Eye (tissue), 1 donor: Measurements from ENCODE around the gene DSC3.

Experiments used
- DNase-seq: peaks from one replicate; pipeline ENCODE4 v3.0.0-alpha.2; 2015

The DSC3 gene

DNA sequence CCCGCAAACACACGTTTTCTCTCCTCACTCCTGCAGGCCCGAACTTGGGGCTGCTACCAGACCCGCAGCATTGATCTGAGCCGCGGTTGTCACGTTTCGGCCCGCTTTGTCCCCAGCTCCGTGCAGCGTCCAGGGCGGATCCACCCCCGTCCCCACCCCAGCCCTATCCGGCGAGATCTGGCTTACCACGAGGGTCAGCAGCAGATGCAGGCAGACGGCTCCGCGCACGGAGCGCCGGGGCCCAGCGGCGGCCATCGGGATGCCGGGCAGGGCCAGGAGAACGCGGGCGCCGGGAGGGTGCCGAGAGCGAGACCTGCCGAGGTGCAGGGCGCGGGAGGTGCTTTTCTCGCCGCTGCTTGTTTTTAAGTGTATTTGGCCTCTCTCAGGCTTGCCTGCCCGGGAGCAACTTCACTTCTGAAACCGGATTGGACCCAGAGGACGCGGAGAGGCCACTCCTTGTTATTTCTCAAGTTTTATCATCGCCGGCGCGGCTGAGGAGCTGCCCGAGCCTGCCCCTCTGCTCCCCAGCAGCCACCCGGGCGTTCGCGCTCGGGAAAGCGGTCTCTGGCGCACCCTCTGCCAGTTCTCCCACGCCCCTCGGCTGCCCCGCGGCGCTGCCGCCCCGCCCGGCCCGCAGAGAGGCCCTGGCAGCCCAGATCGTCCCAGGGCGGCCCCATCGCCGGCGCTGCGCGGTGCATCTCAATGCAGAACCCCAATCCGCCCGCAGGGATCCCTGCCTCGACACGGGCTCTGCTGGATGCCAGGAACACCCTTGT is at the start of gene DSC3:
Gene DSC3, minus strand, starts transcription at position 337 of the 776 bp plus-strand sequence. Its CDS starts 82 bp downstream, at position 255.
- DNase-seq = peak; percentile 85

DNA sequence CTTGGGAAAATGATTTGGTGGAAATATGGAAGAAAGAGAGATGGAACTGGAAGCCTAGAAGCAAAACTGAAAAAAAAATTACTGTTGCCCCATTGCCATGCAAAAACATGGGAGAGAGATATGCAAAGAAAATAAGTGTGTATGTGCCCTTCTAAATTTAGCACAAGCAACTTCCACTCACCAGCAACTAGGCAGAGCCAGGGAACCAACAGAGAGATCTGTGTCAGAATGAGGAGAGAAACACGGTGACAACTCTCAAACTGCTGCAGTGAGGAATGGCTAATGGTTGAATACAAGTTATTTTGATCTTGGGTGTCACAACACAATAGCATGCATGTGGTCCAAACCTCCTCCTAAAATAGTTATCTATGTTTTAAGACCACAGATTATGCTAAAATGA is 48.8 kb upstream of the DSC3 start:
- DNase-seq = no peak

DNA sequence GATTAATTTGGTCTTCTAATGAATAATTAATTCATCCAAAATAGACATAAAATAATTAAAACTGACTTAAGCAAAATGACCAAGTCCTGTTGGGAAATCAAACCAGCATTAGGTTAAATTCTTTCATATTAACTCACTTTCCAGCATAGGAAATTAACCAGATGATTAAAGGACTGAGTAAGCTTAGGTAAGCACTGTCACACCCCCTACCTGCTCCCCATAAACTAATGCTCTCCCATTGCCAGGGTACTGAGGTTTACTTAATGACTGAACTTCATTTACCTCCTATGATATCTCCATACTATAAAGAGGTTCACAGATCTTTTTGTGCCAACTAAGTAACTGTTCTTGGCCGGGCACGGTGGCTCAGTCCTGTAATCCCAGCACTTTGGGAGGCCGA is 46.0 kb upstream of the DSC3 start:
- no peak for DNase-seq

DNA sequence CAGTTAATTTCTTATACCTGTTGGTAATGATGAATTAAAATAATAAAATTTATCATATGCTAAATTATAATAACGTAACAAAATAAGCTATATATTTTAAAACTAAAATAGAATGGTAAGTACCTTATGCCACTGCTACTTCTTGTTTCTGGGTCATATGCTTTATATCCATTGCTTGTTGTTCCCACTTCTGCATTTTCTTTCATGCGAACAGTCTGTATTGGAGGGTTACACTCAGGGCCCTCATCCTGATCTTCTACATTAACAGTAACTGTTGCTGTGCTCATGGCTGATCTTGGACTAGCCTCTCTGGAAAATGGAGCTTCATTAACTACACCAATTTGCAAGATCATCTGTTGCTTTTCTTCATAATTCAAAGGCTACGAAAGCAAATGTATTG is 37.4 kb upstream of the DSC3 start:
- no peak for DNase-seq

DNA sequence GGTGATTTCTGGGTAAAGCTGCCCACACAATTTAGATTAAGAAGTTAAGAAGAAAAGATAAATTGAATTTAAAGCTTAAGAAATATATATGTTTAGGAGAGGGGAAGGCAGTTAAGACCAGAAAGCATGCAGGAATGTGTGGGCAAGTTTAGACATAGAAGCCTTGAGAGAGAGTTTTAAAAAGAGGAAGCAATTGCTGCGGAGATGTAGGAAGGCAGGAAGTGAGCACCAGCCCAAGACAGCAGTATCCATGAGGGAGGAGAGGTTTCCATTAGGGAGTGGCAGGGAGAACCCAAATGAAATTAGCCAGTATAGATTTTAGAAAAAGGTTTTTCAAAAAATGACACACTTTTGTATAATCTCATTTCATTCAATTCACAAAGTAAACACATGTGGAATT is 35.3 kb upstream of the DSC3 start:
- no peak for DNase-seq

DNA sequence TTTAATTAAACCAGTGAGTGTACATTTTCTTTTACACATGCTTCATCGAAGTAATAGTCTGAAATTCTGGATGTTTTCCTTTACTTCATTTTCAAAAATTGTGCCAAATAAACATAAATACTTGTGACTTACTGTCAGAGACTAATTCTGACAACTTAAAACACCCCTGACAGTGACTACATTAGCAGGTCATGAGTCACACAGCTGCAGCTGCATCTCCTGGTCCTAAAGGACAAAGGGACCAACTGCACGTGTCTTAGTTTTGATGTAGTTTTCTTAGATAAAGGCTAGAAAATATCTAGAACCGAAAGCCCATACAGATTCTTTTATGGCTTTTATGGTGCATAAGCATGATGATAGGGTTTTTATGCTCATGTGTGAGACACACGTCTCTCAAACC is 29.6 kb upstream of the DSC3 start:
- no peak for DNase-seq

DNA sequence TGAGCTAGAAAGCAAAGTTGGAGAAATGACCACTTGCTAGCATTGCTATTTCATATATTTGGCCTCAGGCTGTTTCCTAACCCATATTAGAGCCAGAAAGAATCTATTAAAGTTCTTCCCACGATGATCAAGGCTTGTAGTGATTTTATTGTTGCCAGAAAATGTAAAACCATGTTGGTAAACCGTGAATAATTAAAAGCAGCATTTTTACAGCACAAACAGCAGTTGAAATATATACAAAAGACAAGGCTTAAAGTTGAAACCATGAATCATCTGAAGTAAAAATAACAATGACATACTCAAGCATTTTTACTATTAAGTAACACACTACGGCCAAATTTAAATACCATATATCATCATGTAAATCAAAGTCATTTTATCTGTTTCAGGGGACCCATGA is 27.7 kb upstream of the DSC3 start:
- DNase-seq = no peak

DNA sequence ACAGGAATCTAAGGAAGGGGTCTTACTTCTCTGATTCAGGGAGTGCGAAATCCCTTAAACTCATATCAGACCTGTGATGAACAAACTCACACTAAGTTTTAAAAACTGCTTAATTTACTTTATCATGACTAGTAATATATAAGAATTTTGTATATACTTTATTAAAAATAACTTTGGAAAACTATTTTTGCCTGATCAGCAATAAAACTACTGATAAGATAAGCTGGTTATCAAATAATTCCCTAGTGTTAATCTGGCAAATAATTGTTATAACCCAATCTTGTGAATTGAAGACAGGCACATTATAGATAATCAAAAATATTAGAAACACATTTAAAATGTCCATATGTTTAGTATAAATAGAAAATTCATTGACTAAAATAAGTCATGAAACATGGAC is 23.7 kb upstream of the DSC3 start:
- no peak for DNase-seq

DNA sequence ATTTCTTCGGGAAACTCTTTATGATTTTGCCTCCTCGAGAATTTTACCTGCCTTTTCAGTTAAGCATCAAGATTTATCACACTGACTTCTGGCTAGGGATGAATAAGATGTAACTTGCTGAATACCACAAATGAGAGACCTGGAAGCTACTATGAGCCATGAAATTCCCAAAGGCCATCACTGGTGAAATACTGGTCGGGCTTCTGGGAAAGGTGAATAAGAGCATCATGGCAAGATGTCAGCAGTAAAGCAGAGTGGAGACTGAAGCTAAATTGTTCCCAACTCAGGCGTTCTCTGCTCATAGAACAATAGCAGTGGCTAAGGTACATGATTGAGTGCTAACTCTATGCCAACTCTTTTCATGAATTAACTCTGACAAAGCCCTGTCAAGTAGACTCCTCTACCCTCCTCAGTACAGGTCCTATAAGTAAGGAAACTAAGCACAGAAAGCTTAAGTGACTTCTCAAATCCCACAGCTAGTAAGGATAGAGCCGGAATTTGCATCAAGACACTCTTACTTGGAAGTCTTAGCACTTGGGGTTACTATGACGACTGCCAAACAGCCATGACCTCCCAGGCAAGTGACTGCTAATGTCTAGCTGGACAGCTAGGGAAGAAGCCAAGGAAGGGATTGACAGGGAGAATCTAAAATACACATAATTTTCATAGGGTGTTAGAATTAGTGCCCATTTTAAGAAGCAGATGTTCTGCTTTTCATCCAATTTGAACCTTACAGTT is 22.7 kb upstream of the DSC3 start:
- DNase-seq = no peak

DNA sequence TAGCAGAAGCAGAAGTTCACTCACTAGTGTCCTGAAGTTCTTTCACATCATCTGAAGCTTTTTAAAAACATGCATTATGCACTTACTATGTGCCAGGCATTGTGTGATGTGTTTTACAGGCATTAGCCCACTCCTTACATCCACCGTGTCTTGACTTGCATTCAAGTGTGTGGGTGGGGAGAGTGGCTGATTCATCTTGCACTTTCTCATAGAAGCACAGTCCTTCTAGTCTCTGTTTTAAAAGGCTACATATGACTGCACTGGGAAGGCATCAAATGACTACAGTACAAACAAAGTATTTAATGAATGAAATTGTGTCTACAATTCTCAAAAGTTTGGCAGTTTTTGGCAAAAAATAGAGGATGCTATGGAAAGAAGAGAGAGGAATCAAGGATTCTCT is 21.6 kb upstream of the DSC3 start:
- DNase-seq = no peak

DNA sequence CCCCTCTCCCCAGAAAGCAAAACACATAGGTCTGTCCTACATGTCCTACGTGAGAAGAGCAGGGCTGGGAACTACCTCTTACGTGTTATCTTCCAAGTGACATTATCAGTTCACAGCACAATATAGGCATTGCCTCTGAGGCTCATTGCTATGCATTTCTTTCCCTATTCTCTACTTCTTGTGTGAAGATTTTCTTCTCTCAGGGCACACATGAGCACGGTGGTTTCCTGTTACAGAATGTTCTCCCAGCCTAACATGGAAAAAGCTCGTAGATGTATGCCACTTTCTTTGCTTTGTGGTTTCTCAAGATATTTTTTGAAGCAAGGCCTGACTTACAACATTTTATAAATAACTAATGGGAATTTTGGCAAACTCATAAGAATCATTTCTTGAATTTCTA is 19.4 kb upstream of the DSC3 start:
- DNase-seq = no peak

DNA sequence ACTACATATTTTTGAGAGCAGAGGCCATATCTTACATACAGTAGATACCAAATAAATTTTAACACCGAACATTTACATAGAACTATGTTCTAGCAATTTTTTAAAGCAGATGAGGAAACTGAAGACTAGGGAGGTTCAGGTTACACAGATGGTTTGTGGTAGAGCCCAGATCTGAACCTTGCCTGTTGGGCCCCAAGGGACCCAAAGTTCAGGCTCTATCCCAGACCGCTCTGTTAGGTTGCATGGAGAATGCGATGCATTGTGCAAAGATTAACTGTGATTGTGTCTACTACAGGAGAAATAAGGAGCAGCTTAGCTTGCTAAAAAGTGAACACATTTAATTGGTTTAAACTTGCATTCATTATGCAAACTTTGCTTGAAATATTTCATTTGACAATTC is 16.4 kb upstream of the DSC3 start:
- DNase-seq = no peak

DNA sequence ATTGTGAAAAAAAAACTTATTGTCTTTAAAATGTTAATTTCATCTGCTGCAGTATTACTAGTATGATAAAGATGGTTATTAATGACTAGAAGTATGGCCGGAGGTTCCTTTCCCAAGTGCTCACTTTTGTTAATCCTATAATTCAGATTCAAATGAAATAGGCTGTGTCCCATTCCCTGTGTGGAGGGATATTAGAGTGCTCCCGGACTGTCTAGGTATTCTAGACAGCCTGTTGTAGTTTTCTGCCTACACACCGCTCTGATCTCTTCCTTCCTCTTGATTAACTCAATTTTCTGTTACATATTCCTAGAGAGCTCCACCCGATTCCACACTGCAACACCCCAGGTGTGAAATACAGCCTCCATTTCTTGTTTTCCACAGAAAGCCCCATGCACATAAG is 15.4 kb upstream of the DSC3 start:
- no peak for DNase-seq

DNA sequence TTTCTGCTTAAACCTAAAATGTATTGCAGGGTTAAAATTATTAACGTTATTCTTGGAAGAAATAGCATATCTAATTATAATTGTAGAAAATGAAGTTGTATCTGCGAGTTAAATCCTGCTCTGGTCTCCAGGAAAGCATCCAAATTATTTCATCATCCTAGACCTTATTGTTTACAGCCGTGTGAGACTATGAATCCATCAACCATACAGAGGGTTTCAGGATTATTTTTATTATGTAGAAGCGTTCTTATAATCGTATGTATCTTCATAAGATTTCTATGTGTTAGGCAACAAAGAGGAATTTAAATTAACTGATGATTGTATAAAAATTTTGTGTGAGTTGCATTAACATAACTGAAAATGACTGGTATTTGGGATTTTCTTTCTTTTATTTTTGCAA is 14.5 kb upstream of the DSC3 start:
- no peak for DNase-seq

DNA sequence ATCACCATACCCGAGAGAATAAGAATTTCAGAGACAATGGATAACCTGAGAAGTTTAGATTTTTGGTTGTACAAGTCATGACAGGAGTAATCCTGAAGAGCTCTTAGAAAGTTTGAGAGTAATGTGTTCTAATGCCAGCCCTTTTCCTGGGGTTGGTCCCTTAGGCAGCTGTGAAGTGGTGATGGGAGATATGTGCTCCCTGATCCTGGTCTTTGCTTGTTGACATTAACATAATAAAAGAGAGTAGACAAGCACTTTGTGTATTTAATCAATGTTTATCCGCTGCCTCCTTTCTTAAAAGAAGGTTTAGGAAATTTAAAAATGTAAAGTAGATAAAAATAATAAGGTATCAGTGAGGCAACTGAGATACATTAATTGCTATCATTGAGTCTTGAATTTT is 13.8 kb upstream of the DSC3 start:
- DNase-seq = no peak

DNA sequence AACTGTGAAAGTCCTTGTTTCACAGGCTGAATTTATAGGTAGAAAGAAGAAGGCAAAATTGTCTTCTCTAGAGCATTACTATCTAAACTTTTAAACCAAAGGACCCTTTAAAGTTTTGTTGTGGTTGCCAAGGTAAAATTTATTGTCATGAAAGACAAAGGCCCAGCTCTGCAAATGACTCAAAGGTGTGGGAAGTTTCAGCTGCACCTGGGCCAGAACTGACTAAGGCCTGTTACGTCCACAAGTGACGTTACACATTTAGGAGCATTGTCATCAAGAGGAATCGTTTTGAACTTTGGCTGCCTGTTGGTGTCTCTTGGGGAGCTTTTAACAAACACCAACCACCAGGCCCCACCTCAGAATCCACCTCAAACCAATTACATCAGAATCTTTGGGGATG is 8.1 kb upstream of the DSC3 start:
- no peak for DNase-seq

DNA sequence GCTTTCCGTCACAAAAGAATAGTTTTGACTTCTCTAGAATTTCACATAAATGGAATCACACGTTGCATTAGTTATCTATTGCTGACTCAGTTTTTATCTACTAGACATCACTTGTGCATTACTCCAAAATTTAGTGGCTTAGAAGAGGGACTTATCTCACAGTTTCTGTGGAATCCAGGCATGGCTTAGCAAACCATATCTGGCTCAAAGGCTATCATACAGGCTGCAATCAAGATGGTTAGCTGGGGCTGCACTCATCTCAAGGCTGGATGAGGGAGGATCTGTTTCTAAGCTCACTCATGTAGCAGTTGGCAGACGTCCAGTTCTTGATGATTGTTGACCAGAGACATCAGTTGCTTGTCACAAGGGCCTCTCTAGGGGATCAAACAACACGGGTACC is 6.6 kb upstream of the DSC3 start:
- DNase-seq = no peak

DNA sequence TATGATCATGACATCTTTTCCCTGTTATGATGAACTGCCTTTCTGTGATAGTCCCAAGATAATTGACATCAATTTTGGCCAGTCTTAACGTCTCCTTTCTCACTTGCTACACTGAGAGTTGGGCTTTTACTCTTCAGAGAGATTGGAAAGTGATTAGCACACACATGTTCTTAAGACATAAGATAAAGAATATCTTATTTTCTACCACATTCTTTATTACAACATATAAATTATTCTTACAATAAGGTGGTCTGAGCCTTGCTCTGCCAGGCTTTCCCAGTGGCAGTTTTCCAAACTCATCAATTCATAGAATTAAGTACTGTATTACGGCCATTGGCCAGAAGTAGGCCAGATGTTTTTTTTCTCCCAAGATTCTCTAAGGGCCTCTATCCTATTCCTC is 5.7 kb upstream of the DSC3 start:
- DNase-seq = no peak

DNA sequence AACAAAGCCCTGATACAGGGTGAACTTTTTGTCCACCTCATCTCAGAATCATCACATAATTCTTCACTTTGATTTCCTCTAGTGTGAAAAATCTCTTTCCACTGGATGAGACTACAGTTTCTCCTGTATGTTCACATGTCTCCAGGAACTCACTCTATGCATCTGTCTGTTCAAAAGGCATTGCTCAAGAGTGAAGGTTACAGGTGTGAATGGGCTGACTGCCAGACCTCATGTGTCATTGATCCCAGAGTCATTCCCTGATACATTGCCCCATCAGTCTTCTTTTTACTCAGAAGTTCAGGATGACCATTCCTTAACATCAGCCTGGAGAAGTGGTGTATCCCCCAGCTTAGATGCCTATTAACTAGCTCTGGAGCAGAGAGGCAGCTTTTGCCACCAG is 4.4 kb upstream of the DSC3 start:
- DNase-seq = no peak

DNA sequence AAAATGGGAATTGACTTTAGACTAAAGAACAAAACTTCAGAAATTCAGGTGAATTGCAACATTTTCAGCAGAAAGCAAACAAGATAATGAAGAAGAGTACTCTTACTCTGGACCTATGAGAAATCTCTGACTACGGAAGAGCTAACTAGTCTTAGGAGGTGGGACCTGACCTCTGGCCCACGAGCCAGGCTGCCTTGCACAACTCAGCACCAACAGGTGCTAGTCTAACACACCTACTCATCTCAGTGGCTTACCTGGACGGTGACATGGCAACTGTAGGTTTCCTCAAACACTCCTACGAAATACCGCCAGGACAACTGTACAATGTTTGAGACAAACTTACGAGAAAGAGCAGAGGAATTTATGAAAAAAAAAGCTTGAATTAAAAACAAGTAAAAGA is 3.1 kb upstream of the DSC3 start:
- no peak for DNase-seq

DNA sequence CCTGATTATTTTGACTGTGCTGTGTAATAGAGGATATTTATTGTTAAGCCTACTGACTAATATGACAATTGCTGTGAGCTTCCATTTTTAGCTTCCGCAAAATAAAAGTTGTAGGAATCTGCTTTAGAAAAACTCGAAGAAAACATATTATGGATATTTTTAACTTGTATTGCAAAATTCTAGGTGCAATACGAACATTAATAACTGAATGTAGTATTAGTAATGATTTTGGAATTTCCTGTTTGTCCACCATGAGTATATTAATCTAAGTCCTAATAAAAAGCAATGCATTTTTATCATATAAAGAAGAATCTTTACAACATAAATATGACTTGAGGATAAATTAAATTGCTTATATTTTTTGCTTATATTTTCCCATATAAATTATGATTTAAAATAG is 2.4 kb upstream of the DSC3 start:
- no peak for DNase-seq

DNA sequence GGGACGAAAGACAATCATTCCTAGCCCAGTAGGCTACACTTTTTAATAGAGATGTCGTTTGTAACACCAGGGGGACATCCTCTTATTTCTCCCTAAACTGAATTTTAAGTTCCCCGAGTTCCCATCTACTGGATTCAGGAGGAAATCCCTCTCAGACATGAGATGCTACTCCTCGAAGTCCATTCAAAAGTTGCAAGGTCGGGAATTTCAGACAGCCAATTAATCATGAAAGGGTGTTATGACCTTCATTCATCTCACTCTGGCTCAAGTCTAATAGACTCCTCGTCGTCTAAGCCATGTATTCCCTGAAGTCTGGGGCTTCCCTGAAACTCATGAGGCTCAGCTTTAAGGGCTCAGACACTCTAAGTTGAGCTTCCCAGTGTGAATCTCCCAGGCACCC is 1.2 kb upstream of the DSC3 start:
- peak; percentile 11 for DNase-seq

DNA sequence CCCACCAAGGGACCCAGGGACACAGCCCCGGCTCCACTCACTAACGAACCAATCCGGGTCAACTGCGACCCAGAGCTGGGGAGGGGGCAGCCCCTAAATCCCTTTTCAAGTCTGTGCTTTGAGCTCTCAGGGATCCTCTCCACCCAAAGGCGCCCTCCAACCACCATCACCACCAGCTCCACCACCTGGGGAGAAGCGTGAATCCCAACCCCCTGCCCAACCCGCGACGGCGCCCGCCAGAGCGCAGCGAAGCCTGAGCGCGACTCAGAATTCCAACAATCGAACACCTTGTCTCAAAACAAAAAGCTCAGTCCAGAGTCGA is 497 bp downstream of the DSC3 start:
- DNase-seq = no peak

DNA sequence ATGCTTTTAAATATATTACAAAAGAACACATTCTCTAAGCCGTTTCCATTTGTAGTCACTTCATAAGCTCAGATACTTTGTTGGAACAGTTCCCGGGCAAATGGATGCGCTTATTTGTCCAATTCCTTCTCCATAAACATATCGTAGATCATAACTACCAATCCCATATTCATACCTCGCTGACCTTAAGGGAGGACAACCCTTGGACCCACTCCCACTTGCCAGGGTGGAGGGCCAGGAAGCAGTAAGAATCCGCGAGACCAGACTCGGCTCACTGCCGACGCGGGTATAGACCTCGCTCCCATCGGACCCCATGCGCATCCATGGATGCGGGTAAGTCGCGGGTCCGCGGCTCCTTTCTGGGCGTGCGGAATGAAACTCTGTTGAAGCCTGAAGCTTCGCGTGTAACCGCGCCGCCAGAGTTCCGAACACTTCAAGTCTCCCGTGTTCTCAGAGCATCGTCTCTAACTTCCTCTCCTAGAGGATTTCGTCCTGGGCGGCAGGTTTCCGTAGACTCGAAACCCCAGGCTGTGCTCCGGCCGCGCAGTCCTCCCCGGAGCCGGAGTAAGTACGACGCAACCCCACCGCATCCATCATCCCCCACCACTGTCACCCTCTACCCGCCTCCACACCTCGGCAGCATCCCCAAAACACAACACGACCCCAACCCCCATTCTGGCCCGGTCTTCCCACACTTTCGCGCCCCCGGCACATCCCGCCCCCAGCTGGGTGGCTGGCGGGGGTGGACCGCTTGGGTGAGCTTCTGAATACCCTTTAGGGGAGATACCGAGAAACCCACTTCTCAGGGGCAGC is 1.1 kb downstream of the DSC3 start:
- peak; percentile 84 for DNase-seq
